ENCODE measurements around the gene ZMIZ2. TPM values are rescaled to one million over a fixed set of nuclear protein-coding genes. Genes with fewer than 3 reads are reported as not detected.

Gene ZMIZ2
- total RNA-seq, 5 donors from 2014 or later (not counting 1 experiment from before 2014, with no cell fraction given), result 112 to 172 (median 145) TPM

DNA sequence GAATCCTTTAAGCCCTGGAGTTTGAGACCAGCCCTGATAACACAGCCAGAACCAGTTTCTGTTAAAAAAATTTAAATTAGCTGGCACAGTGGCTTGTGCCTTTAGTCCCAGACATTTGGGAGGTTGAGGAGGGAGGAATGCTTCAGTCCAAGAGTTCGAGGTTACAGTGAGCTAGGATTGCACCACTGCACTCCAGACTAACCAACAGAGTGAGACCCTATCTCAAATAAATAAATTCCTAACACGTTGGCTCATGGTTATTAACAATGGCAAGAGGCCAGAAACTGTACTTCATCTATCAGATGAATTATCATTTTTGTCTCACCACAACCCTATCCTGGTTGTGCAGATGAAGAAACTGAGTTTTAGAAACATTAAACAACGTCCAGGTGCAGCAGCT is 45.7 kb downstream of the ZMIZ2 start:
- H3K27ac ChIP-seq (ENCODE audit: low read length), result no peak overlapping the region
- CTCF ChIA-PET, result interaction anchor here in 1 of 2 donors (0.7 kb wide), 1 partner anchor 143 kb away, joined by 3 read pairs; no protein-coding TSS in a partner anchor
- H3K4me3 Mint-ChIP-seq, result peak overlapping the region in 1 of 3 donors; percentile 3
- DNase-seq (no peak), ATAC-seq (replicated peaks in 1 of 4) (no peak)
- no peak overlapping the region for H3K27ac Mint-ChIP-seq
- peaks cover 17 to 19% of the 10 kb centered on the region in 2 experiments for H3K4me1 ChIP-seq (ENCODE audit: control insufficient read depth in 1 of 2, extremely low read depth in 1 of 2, insufficient read depth in 2 of 2, low read length in 2 of 2)
- no CpG with 5 or more reads among the region's 3 CpGs for WGBS (ENCODE audit: insufficient coverage)
- H3K27me3 ChIP-seq (replicated peaks in 1 of 2; ENCODE audit: control insufficient read depth in 2 of 2, extremely low read depth in 1 of 2, insufficient read depth in 2 of 2, low read length in 1 of 2), result no peaks in the 10 kb centered on the region
- peaks cover 19 to 21% (median 20%) of the 10 kb centered on the region in 3 donors for H3K4me1 Mint-ChIP-seq
- POLR2A ChIA-PET, result interaction anchor here in 1 of 2 donors (0.6 kb wide), 1 partner anchor 40 kb away, joined by 5 read pairs; no protein-coding TSS in a partner anchor
- H3K4me3 ChIP-seq (ENCODE audit: control insufficient read depth in 1 of 2, extremely low read depth in 1 of 2, low read length in 1 of 2), result no peak overlapping the region
- H3K9me3 Mint-ChIP-seq, result no peaks in the 10 kb centered on the region
- no peaks in the 10 kb centered on the region for H3K9me3 ChIP-seq
- peaks cover 10% of the 10 kb centered on the region for H3K36me3 Mint-ChIP-seq
- H3K36me3 ChIP-seq (ENCODE audit: control insufficient read depth in 2 of 2, extremely low read depth in 1 of 2, insufficient read depth in 1 of 2, low read length in 1 of 2), result peaks cover 0 to 3% of the 10 kb centered on the region in 2 donors
- no peaks in the 10 kb centered on the region for H3K27me3 Mint-ChIP-seq

DNA sequence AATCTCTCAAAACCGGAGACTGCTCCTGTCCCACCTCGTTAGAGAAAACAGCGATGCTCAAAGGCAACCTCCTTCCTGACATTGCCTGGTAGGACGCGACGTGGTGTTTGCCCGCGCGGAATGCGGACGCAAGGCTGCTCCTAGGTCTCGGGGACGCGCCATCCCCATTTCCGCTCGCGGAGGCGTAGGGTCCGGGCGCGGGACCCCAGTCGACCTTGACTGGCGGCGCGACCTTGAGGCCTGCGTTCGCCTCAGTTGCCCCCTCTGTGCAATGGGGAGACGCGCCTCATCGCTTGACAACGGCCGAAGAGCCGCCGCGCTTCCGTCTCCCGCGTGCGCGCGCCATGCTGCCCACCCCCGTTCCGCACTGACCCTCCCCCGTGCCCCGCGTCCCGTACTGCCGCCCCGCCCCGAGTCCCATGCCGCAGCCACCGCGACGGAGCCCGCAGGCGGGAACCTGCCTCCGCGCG is 47.4 kb downstream of the ZMIZ2 start:
- no peaks in the 10 kb centered on the region for H3K9me3 ChIP-seq
- ChIA-PET CTCF (no interaction called here), POLR2A (interaction anchor here in 1 of 2 donors (1.1 kb wide), 1 partner anchor 50 kb away, joined by 3 read pairs; no protein-coding TSS in a partner anchor)
- H3K27ac ChIP-seq (ENCODE audit: low read length), result peak overlapping the region; percentile 99
- no peaks in the 10 kb centered on the region for H3K9me3 Mint-ChIP-seq
- H3K4me3 Mint-ChIP-seq, result peak overlapping the region; percentile 87 to 95 (median 89)
- under 1% methylated on average over 59 of the region's 59 CpGs for WGBS (ENCODE audit: insufficient coverage)
- H3K36me3 ChIP-seq (ENCODE audit: control insufficient read depth in 2 of 2, extremely low read depth in 1 of 2, insufficient read depth in 1 of 2, low read length in 1 of 2), result peaks cover 0 to 20% of the 10 kb centered on the region in 2 donors
- peak; percentile 17 to 24 (median 21) for ATAC-seq (replicated peaks in 1 of 4)
- no peaks in the 10 kb centered on the region for H3K27me3 ChIP-seq (replicated peaks in 1 of 2; ENCODE audit: control insufficient read depth in 2 of 2, extremely low read depth in 1 of 2, insufficient read depth in 2 of 2, low read length in 1 of 2)
- H3K4me1 Mint-ChIP-seq, result peaks cover 26 to 34% (median 33%) of the 10 kb centered on the region in 3 donors
- peak overlapping the region; percentile 89 to 94 for H3K27ac Mint-ChIP-seq
- peaks cover 26% of the 10 kb centered on the region for H3K36me3 Mint-ChIP-seq
- peaks cover 17 to 25% of the 10 kb centered on the region in 2 experiments for H3K4me1 ChIP-seq (ENCODE audit: control insufficient read depth in 1 of 2, extremely low read depth in 1 of 2, insufficient read depth in 2 of 2, low read length in 2 of 2)
- H3K4me3 ChIP-seq (ENCODE audit: control insufficient read depth in 1 of 2, extremely low read depth in 1 of 2, low read length in 1 of 2), result peak overlapping the region; percentile 74 to 99
- H3K27me3 Mint-ChIP-seq, result no peaks in the 10 kb centered on the region
- peak in 9 of 35 experiments; percentile 18 to 71 (median 21) for DNase-seq

DNA sequence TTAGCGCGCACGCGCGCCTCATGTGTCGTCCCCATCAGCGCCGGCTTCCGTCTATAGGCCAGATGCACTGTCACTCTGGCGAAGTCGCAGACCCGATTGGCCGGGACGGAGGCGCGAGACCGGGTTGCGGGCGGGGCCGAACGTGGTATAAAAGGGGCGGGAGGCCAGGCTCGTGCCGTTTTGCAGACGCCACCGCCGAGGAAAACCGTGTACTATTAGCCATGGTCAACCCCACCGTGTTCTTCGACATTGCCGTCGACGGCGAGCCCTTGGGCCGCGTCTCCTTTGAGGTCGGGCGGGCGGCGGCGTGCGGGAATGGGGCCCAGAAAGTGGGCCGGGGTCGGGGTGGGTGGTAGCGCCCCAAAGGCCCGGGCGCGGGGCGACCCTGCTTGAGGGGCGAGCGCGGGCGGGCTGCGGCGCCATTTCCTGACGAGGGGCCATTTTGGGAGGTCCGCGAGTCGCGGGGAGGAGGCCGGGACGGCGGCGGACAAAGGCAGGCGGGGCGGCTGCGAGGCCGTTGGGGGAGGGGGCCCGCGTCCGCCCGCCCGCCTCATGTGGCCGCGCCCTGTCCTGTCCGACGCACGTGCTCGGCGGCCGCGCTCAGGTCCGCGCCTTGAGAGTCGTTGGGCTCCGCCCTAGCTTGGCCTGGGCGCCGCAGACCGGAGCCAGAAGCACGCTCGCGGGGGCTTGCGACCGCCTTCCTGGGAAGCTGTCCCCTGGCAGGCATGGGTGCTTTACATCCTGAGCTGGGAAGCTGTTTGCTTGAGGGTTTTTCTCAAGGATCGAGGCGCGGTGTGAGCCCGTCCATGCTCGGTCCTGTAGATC is 48.1 kb downstream of the ZMIZ2 start, which contains the start of gene PPIA:
Gene PPIA, plus strand, starts transcription at position 178 of the 825 bp plus-strand sequence. Its CDS starts 44 bp downstream, at position 222.
- under 1% methylated on average over 94 of the region's 99 CpGs for WGBS (ENCODE audit: insufficient coverage)
- Mint-ChIP-seq H3K27me3 (no peaks in the 10 kb centered on the region), H3K9me3 (no peaks in the 10 kb centered on the region), H3K4me3 (peak within 1 kb of the TSS; percentile 87 to 95 (median 89)), H3K4me1 (peaks cover 26 to 40% (median 39%) of the 10 kb centered on the region in 3 donors), H3K36me3 (peaks cover 33% of the 10 kb centered on the region), H3K27ac (peak within 1 kb of the TSS; percentile 94 to 95)
- Histone ChIP-seq H3K27ac (ENCODE audit: low read length) (peak within 1 kb of the TSS; percentile 99), H3K9me3 (no peaks in the 10 kb centered on the region), H3K27me3 (replicated peaks in 1 of 2; ENCODE audit: control insufficient read depth in 2 of 2, extremely low read depth in 1 of 2, insufficient read depth in 2 of 2, low read length in 1 of 2) (no peaks in the 10 kb centered on the region), H3K36me3 (ENCODE audit: control insufficient read depth in 2 of 2, extremely low read depth in 1 of 2, insufficient read depth in 1 of 2, low read length in 1 of 2) (peaks cover 0 to 25% of the 10 kb centered on the region in 2 donors), H3K4me1 (ENCODE audit: control insufficient read depth in 1 of 2, extremely low read depth in 1 of 2, insufficient read depth in 2 of 2, low read length in 2 of 2) (peaks cover 17 to 25% of the 10 kb centered on the region in 2 experiments), H3K4me3 (ENCODE audit: control insufficient read depth in 1 of 2, extremely low read depth in 1 of 2, low read length in 1 of 2) (peak within 1 kb of the TSS; percentile 76 to 99)
- ChIA-PET POLR2A (interaction anchor here (0.6 to 0.7 kb wide), 4 partner anchors 11 to 652 kb away, joined by 3 to 5 read pairs (median 4); no protein-coding TSS in a partner anchor), CTCF (no interaction called here)
- DNase-seq (peak; percentile 94 to 99 (median 98)), ATAC-seq (replicated peaks in 1 of 4) (peak; percentile 88 to 90 (median 90))

DNA sequence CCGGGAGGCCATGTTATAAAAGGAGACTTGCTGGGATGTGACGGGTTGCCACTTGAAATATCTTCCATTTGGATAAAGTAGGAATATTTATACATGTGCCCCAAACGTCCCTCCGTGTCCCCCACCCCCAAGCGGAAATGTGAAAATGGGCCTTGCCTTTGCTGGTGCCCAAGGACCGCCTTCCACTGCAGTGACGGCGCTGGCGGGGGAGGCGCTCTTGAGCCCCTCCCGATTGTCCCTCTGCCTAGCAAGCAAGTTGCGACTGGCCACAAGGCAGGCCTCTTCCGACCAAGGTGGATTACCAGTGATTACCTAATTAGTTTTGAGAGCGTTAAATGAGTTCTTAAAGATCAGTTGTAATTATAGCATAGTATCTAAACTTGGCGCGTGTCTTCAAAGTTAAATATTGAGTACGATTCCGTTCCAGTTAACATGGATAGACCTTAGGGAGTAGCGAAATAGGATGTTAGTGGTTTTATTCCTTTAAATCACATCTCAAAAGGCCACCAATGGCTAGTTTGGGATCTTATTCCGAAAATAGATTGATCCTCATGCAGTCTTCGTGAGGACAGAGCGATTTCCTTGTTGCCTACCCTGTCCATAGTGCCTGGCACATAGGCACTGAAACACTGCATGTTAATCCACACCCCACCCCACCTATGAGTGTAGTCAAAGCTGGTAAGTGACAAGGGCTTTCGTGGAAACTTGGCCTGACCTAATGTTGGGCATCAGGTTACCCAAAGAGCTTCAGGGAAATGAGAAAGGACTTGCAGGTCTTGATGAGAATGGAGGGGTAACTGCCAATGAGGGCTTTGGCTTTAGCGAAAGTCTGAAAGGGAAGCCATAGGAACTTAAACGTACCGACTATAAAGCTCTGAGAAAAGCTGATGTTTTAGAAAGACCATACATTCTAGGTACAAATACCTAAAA is 48.9 kb downstream of the ZMIZ2 start:
- H3K36me3 Mint-ChIP-seq, result peaks cover 37% of the 10 kb centered on the region

DNA sequence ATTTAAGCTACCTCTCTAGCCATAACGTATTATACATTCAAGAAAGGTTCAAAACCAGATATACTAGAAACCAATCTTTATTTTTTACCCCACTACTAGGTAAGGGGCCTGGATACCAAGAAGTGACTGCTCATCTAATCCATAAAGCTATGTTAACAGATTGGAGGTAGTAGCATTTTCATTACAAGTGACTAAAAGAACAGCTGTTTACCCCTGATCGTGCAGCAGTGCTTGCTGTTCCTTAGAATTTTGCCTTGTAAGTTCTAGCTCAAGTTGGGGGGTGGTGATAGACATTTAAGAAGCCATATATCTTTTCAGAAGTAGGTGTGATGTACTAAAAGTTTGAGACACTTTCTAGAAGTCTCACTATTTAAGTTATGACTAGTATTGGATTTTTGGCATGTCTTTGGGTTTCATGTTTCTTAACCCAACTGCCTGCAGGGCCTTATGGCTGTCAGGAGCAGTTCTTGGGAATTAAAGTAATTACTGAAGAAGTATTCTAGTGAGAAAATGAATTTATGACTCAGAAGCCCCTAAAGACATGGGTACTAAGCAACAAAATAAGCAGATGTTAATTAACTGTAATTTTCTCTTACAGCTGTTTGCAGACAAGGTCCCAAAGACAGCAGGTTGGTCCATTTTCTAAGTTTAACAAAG is 50.1 kb downstream of the ZMIZ2 start:
- peaks cover 41% of the 10 kb centered on the region for H3K36me3 Mint-ChIP-seq
- H3K36me3 ChIP-seq (ENCODE audit: control insufficient read depth in 2 of 2, extremely low read depth in 1 of 2, insufficient read depth in 1 of 2, low read length in 1 of 2), result peaks cover 0 to 46% of the 10 kb centered on the region in 2 donors
- POLR2A ChIA-PET, result interaction anchor here (0.6 to 1.5 kb wide), 10 partner anchors 12 to 971 kb away, joined by 3 to 15 read pairs (median 4); partner anchors contain the start of genes H2AZ2 (in 1 of the 2) and OGDH (in 1 of the 2)

More for the DNA sequence above, 48.9 kb downstream of the ZMIZ2 start:
- peaks cover 0 to 34% of the 10 kb centered on the region in 2 donors for H3K36me3 ChIP-seq (ENCODE audit: control insufficient read depth in 2 of 2, extremely low read depth in 1 of 2, insufficient read depth in 1 of 2, low read length in 1 of 2)
- Mint-ChIP-seq H3K4me1 (peaks cover 26 to 42% (median 42%) of the 10 kb centered on the region in 3 donors), H3K9me3 (no peaks in the 10 kb centered on the region), H3K27ac (peak overlapping the region; percentile 93 to 95), H3K27me3 (no peaks in the 10 kb centered on the region), H3K4me3 (peak overlapping the region; percentile 87 to 95 (median 89))
- peak; percentile 63 to 88 (median 78) for DNase-seq
- H3K27ac ChIP-seq (ENCODE audit: low read length), result peak overlapping the region; percentile 99
- H3K4me3 ChIP-seq (ENCODE audit: control insufficient read depth in 1 of 2, extremely low read depth in 1 of 2, low read length in 1 of 2), result peak overlapping the region; percentile 76 to 99
- ChIA-PET POLR2A (interaction anchor here (0.6 to 1.5 kb wide), 11 partner anchors 10 to 216 kb away, joined by 3 to 15 read pairs (median 4); partner anchors contain the start of genes H2AZ2 (in 1 of the 2) and OGDH (in 1 of the 2)), CTCF (interaction anchor here in 1 of 2 donors (1.0 to 1.3 kb wide), 6 partner anchors 37 to 209 kb away, joined by 3 to 8 read pairs (median 4); partner anchors contain the start of genes H2AZ2 and OGDH)
- no peaks in the 10 kb centered on the region for H3K27me3 ChIP-seq (replicated peaks in 1 of 2; ENCODE audit: control insufficient read depth in 2 of 2, extremely low read depth in 1 of 2, insufficient read depth in 2 of 2, low read length in 1 of 2)
- WGBS (ENCODE audit: insufficient coverage), result 0% methylated on average over 3 of the region's 26 CpGs
- H3K9me3 ChIP-seq, result no peaks in the 10 kb centered on the region
- H3K4me1 ChIP-seq (ENCODE audit: control insufficient read depth in 1 of 2, extremely low read depth in 1 of 2, insufficient read depth in 2 of 2, low read length in 2 of 2), result peaks cover 17 to 25% of the 10 kb centered on the region in 2 experiments
- peak; percentile 47 to 59 (median 56) for ATAC-seq (replicated peaks in 1 of 4)

More for the DNA sequence above, 50.1 kb downstream of the ZMIZ2 start:
- peaks cover 17 to 25% of the 10 kb centered on the region in 2 experiments for H3K4me1 ChIP-seq (ENCODE audit: control insufficient read depth in 1 of 2, extremely low read depth in 1 of 2, insufficient read depth in 2 of 2, low read length in 2 of 2)
- peak overlapping the region; percentile 15 to 99 for H3K4me3 ChIP-seq (ENCODE audit: control insufficient read depth in 1 of 2, extremely low read depth in 1 of 2, low read length in 1 of 2)
- peak overlapping the region; percentile 99 for H3K27ac ChIP-seq (ENCODE audit: low read length)
- H3K27me3 ChIP-seq (replicated peaks in 1 of 2; ENCODE audit: control insufficient read depth in 2 of 2, extremely low read depth in 1 of 2, insufficient read depth in 2 of 2, low read length in 1 of 2), result no peaks in the 10 kb centered on the region
- ATAC-seq (replicated peaks in 1 of 4) (no peak), DNase-seq (no peak)
- Mint-ChIP-seq H3K27ac (peak overlapping the region; percentile 31 to 93), H3K9me3 (no peaks in the 10 kb centered on the region), H3K4me3 (peak overlapping the region; percentile 87 to 95 (median 89)), H3K27me3 (no peaks in the 10 kb centered on the region), H3K4me1 (peaks cover 26 to 45% (median 44%) of the 10 kb centered on the region in 3 donors)
- CTCF ChIA-PET, result interaction anchor here in 1 of 2 donors (1.0 to 1.3 kb wide), 7 partner anchors 21 to 210 kb away, joined by 3 to 15 read pairs (median 5); partner anchors contain the start of genes H2AZ2 and OGDH
- no peaks in the 10 kb centered on the region for H3K9me3 ChIP-seq
- WGBS (ENCODE audit: insufficient coverage), result no CpG with 5 or more reads among the region's 2 CpGs

Measured in T-cell (primary cell).